DMS153 treated with DMSO at 0.1 percent for 48 hours (cell line): Measurements from ENCODE around the gene ALDH2.
"Not testable (repeated sequence)": the region's sequence is repeated elsewhere in the genome, so short reads cannot be mapped to it uniquely, and the experiment has no call there.

ENCODE experiments used
- DNase-seq: peaks from one replicate; lab custom pipeline; 2025; ENCODE audit not compliant: unreplicated experiment; lab: John Stamatoyannopoulos, UW

The ALDH2 gene

DNA sequence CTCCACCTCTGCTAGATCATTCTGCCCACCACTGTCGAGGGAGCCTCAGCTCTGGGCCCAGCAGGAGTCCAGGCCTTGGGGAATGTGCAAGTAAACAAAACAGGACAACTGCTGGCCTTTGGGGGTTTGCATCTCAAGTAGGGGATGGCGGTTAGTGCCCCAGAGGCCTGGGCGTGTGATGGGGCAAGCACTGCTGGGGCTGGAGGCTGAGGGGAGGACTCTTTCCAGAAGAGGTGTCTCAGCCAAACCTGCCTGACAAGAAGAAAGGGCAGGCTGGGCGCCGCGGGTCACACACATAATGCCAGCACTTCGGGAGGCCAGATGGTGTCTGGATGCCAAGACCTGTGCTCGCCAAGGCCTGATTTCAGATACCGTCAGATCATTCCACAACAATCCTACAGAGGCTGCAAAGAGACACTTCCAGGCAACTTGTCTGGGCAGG, 8.6 kb upstream of the ALDH2 start:
- DNase-seq, result no peak

DNA sequence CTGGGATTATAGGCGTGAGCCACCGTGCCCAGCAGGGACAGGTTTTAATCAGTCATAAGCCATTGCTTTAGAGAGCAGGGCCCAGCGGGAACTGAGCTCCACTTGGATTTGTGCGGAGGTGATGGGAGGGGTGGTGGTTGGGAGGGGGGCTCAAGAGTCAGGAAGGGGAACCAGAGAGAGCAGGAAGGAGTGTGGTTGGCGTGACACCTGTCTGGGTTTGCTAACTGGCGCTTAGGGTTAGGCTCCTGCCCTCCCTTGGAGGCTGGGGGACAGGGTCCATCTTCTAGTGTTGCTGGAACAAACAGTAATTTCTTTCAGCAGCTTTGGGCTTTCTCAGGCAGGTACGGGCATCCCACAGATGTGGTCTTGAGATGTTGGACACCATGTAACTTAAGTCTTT, 7.5 kb upstream of the ALDH2 start:
- DNase-seq, result no peak

DNA sequence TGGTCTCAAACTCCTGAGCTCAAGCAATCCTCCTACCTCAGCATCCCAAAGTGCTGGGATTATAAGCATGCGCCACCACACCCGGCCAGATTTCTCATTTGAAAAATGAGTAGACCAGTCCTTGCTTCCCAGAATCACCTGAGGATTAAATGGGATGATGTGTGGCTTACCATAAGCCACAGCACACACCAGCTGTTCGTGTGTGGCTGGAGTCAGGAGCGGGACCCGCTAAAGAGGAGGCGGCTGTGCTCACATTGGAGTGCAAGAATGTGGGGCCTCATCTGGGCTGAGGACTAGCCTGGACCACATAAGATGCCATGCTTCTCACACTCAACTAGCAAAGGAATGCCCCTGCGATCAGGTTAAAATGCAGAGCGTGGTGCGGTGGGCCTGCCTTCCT, 6.7 kb upstream of the ALDH2 start:
- no peak for DNase-seq

DNA sequence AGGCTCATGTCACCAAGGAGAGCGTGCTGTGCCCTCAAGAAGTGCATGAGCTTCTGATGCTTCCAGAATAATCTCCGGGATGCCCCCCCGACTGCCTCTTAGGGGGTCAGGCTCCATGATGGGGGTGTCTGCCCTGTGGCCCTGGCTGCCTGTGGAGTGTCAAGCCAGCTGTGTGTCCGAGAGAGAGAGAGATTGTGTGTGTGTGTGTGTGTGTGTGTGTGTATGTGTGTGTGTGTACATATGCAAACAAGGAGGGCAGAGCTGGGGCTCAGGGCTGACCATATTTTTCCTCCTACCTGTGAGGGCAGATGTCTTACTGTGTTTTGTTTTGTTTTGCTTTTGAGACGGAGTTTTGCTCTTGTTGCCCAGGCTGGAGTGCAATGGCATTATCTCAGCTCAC, 5.6 kb upstream of the ALDH2 start:
- no peak for DNase-seq

DNA sequence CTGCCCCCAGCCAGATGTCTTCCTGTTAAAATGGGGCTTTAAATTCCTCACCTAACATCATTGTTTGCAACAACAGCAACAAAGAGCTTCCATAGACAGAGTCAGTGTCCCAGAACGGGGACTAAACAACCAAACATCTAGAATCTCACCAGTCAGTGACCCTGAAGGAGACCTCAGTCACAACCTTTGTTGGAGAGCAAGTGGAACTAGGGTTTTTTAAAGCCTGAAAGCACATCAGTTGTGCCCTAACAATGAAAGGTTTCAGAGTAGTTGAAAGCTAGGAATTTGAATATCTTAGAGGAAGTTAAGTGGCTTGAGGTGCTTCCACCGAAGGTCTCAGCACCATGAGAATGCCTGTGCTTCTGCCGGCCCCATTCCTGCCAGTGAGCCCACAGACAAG, 5.0 kb upstream of the ALDH2 start:
- no peak for DNase-seq

DNA sequence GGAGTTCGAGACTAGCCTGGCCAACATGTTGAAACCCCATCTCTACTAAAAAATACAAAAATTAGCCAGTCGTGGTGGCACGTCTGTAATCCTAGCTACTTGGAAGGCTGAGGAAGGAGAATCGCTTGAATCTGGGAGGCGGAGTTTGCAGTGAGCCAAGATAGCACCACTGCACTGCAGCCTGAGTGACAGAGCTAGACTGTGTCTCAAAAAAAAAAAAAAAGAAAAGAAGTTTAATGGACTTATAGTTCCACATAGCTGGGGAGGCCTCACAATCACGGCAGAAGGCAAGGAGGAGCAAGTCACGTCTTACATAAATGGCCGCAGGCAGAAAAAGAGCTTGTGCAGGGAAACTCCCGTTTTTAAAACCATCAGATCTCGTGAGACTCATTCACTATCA, 3.2 kb upstream of the ALDH2 start:
- not testable (repeated sequence) for DNase-seq

DNA sequence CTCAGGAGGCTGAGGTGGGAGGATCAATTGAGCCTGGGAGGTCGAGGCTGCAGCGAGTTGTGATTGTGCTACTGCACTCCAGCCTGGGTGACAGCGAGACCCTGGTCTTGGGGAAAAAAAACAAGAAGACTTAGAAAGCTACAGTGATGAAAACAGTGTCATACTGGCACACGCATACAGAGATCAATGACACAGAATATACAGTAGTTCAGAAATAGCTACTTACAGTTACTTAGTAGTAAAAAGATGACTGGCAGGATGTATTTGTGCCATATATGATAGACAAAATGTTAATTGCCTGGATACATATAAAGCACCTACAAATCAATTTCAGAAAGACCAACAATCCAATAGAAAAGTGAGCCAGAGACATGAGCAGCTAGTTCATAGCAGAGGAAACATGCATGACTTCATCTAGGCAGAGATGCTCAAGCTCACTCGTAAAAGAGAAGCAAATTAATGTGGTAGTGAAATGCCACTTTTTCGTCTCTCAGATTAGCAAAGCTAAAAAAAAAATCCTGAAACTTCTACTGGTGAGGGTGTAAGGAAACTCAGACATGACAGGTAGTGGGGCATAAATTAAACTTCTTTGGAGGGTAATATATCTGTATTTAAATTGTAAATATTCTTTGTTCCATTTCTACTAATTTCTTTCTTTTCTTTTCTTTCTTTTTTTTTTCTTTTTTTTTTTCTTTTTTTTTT, 2.5 kb upstream of the ALDH2 start:
- DNase-seq, result no peak

DNA sequence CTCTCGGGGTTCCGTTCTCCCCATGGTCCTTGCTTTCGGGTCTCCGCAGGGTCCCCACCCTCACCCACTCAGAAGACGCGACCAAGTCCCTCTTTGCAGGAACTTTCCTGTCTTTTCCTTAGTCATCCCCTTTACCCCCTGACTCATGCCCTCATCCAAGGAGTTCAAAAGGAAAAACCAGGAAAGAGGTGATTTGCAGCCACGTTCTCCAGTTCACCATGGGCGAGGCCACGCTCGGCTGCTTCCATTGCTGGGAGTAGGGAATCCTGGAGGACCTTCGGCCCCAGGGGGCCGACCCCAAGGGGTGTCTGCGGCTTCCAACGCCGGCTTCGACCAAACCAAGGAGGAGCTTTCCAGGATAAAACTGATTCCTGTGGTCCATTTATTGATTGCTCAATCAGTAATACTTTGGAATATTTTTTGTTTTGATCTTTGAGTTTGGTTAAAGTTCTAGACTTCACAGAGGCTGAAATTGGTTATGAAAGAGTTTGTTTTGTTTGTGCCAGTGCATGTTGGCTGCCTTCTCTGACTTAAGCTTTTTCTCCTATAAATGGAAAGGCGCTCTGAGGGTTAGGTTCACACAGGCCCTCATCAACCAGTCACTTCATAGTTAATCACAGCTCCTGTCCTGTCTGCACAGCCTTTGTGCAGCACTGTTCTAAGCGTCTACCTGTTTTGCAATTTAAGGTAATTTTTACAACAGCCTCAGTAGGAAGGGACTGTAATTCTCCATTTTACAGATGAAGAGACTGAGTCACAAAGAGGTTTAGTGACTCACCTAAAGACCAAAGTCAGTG, 827 bp downstream of the ALDH2 start:
- DNase-seq, result no peak

DNA sequence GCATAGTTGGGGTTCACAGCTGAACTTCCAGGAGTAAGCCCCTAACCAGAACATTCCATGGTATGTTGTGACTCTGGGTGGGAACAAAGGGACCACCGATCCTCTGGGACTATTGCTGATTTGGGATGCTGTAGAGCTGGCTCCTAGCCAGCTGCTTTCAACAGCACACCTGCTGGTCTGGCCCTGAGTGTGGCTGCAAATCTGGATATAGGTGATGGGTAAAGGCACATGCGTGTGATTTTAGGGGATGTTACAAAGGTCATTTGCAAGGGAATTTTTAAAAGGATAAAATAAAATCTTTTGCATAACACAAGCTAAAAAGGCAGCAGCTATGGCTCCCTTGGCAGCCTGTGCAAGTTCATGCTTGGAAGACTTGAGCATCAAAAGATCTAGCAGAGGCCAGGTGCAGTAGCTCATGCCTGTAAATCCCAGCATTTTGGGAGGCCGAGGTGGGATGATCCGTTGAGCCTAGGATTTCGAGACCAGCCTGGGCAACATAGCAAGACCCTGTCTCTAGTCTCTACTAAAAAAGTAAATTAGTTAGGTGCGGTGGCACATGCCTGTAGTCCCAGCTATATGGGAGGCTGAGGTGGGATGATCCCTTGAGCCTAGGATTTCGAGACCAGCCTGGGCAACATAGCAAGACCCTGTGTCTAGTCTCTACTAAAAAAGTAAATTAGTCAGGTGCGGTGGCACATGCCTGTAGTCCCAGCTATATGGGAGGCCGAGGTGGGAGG, 1.6 kb downstream of the ALDH2 start:
- no peak for DNase-seq

DNA sequence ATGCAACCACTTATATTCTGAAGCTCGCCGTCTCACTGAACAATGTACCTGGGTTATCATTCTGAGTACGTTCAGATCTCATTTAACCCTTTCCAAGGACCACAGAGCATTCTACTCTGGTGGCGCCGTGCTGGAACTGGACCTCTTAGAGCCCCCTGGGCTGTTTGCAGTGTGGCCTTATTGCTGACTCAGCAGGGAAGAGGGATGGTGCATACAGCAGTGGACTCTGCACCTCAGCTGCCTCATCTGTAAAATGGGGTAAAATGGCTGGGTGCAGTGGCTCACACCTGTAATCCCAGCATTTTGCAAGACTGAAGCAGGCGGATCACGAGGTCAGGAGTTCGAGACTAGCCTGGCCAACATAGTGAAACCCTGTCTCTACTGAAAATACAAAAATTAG, 2.9 kb downstream of the ALDH2 start:
- no peak for DNase-seq

DNA sequence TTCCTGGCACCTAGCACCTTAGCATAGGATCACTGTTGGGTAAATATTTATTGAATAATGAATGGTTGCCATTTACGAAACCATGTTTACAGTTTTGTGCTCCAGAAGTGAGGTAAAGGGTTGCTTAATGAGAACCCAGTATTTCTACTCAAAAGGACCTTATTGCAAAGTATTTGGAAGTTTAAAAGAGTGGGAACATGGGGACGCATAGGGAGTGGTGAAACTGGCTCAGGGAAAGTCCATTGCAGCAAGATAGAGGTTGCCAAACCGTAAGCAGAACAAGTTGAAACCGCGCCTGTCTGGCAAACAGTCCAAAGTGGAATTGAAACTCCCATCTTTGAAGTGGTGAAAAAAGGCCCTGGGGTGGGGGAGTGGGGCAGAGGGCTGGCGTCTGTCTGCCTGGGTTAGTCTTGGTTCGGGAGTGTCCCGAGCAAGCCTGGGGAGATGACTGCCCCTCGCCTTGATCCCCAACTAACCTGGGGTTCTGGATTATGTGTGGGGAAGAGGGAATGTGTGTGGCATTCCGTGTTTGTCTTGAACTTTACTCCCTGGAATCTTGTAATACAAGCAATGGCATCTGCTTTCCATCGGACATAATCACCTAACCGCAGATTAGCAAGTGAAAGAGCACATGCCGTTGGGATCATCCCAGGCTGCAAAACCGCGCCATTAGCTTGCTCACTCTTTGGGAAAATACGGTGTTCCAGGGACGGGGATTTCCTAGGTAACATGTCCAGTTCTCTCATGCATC, 7.2 kb downstream of the ALDH2 start:
- no peak for DNase-seq

DNA sequence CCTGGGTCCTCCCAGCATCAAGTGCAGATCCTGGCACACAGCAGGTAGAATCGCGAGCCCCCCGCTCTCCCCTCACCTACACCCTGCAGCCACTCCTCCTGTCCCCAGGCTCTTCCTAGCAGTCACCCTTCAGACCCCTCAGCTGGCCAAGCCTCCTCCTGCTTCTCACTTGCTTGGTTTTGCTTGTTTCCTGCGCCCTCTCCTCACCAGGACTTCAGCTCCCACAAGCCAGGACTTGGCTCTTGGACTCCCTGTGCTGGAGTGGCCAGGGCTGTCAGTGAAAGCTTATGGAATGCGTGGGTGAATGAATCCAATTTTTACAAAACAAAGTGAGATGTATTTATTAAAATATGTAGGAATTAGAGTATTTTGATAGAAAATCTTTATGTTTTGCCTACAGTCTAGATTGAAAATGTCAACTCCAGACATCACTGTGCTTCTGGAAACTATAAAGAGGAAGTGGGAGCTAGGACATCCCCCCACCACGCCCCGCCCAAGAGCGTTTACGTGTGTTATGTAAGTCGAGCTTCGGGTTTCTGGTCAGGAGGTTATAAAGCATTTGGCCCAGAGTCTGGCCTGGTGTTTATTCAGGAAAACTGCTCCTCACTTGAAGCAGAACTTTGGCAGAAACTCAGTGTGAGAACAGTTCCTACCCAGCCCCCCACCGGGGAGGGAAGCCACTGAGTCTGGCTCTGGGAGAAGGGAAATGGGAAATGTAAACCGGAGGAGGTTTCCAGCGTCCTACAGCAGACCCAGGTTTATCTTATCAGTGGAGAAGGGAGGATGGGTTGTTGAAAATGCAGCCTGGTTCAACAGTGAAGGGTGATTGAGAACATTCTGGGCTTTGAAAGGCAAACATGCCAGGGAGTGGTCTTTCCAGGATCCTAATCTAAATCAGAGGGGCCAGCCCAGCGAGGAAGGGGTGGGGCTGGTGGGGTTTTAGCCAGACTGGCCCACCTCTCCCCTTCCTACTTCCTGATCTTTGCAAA, 8.8 kb downstream of the ALDH2 start:
- peak; percentile 43 for DNase-seq

DNA sequence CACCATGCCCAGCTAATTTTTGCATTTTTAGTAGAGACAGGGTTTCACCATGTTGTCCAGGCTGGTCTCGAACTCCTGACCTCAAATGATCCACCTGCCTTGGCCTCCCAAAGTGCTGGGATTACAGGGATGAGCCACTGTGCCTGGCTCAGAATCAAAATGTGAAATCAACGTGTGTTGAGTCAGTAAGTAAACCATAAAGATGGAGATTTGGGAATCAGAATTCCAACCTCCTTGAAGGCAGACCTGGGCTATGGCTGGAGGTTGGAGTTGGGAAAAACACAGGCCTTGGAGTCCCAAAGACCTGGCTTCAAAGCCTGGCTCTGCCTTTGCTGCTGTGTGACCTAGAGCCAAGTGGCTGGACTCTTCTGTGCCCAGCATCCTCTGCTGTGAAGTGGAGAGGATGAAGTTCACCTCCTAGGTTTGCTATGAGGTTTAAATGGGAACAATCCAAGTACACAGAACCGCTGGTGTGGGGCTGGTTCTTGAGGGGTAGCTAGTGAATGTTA, 10.2 kb downstream of the ALDH2 start:
- no peak for DNase-seq

DNA sequence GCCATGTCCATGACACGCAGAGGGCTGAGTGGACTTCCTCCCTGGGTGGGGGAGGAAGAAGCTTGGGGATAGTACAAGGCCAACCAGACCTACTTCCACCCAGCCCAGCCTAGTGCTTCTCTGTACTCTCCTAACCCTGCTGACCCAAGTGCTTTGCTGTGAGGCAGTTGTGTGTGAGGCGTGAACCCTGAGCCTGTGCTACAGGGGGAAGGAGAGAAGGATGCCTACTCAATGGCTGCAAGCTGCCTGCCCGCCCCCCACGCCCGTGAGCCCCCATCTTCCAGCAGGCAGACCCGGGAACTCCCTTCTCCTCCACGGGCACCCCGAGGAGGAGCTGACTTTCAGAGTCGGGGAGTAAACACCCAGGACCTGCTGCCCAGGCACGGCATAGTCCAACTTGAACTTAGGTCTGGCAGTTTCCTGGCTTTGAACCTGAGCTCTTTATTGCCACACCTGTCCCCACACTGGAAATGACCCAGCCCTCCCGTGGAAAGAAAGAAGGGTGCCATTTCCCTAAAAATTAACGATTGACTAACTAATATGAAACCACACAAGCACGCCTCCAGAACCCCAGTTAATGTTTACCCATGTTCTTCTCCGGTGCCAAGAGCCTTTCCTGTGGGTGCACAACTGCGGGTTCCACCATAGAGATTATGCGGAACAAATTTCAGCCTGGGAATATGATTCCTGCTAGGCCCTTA, 10.8 kb downstream of the ALDH2 start:
- DNase-seq, result no peak

DNA sequence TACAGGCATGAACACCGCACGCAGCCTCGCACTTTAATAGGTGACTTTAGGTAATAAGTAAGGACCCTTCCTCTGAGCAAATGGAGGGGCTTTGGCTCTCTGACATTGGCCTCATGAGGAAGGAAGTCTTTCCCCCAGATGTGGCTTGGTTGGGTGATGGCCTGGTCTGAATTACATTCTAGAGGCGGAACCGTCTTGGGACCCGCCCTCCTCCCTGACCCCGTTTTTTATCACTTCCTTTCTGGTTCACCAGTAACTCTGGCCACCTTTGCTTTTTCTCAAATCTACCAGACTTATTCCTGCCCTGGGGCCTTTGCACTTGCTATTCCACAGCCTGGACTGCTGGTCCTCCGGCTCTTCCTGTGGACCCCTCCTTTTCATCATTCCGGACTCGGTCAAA, 13.4 kb downstream of the ALDH2 start:
- no peak for DNase-seq

DNA sequence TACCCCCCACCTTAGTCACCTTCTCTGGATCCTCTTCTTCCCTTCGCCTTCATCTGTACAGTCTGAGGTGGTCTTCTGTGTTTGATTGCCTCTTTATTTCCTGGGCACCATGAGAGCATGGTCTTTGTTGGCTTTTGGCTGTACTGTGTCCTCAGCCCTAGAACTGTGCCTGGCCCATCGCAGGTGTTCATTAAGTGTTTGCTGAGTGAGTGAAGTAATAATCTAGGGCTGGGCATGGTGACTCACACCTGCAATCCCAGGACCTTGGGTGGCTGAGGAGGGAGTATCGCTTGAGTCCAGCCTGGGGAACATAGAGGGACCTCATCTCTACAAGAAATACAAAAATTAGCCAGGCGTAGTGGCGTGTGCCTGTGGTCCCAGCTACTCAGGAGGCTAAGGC, 13.9 kb downstream of the ALDH2 start:
- DNase-seq, result no peak

DNA sequence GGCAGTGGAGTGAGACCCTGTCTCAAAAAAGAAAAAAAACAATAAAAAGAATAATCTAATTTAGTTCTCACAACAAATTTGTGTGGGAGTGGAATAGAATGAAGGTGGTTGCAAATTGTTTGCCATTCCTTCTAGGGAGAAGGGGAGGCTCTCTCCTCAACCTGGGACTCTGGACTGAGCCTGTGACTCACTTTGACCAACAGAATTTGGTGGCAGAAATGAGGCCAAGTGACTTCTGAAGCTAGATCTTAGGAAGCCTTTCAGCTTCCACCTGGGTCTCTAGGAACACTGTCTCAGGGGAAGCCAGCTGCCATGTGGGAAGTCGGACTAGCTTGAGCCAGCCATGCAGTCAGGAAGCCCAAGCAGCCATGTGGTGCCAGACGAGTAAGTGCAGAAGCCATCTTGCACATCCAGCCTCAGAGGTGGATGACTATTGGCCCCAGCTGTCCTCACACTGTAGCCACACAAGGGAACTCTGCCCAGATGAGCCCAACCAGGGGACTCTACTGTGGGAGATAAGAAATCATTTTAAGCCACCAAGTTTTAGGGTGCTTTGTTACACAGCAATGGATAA, 14.4 kb downstream of the ALDH2 start:
- DNase-seq, result no peak

DNA sequence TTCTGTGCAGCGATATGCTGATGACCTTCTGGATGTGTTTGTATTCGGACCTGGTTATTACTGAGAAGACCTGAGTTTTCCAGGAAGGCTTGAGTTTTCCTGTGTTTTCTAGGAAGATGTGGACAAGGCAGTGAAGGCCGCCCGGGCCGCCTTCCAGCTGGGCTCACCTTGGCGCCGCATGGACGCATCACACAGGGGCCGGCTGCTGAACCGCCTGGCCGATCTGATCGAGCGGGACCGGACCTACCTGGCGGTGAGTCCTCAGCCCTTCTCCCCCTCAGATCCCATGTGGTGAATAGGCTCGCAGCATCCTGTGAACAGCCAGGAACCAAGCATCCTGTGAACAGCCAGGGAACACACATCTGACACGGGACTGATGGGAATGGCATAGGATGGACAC, 16.3 kb downstream of the ALDH2 start:
- no peak for DNase-seq

DNA sequence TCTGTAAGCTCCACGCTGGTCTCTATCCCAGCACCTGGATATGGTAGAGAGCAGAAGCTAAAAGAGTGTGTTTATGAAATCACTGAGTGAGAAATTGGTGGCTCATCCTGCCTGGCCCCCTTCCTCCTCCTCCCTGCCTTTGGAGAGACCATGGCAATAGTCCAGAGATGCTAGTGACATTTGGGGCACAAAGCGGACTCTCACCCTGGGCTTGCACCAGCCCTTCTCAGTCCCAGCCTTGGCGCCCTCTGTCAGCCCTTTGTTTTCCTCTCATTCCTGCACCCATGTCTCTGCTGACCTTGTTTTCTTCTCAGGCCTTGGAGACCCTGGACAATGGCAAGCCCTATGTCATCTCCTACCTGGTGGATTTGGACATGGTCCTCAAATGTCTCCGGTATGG, 18.2 kb downstream of the ALDH2 start:
- no peak for DNase-seq
